HG02943 (cell line): ENCODE results near the gene ZNF800.
A peak's percentile ranks its signal among the peaks of the same experiment; 100 is the strongest.
"Not testable (repeated sequence)": the region's sequence is repeated elsewhere in the genome, so short reads cannot be mapped to it uniquely, and the experiment has no call there.

Experiments used
- ATAC-seq: cut with Tn5 transposase; IDR thresholded peaks from one replicate; pipeline ENCODE4 v1.9.1; 2021; ENCODE audit warnings: mild to moderate bottlenecking, low read depth, moderate library complexity; ENCODE audit not compliant: unreplicated experiment

Gene ZNF800, protein sequence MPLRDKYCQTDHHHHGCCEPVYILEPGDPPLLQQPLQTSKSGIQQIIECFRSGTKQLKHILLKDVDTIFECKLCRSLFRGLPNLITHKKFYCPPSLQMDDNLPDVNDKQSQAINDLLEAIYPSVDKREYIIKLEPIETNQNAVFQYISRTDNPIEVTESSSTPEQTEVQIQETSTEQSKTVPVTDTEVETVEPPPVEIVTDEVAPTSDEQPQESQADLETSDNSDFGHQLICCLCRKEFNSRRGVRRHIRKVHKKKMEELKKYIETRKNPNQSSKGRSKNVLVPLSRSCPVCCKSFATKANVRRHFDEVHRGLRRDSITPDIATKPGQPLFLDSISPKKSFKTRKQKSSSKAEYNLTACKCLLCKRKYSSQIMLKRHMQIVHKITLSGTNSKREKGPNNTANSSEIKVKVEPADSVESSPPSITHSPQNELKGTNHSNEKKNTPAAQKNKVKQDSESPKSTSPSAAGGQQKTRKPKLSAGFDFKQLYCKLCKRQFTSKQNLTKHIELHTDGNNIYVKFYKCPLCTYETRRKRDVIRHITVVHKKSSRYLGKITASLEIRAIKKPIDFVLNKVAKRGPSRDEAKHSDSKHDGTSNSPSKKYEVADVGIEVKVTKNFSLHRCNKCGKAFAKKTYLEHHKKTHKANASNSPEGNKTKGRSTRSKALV

DNA sequence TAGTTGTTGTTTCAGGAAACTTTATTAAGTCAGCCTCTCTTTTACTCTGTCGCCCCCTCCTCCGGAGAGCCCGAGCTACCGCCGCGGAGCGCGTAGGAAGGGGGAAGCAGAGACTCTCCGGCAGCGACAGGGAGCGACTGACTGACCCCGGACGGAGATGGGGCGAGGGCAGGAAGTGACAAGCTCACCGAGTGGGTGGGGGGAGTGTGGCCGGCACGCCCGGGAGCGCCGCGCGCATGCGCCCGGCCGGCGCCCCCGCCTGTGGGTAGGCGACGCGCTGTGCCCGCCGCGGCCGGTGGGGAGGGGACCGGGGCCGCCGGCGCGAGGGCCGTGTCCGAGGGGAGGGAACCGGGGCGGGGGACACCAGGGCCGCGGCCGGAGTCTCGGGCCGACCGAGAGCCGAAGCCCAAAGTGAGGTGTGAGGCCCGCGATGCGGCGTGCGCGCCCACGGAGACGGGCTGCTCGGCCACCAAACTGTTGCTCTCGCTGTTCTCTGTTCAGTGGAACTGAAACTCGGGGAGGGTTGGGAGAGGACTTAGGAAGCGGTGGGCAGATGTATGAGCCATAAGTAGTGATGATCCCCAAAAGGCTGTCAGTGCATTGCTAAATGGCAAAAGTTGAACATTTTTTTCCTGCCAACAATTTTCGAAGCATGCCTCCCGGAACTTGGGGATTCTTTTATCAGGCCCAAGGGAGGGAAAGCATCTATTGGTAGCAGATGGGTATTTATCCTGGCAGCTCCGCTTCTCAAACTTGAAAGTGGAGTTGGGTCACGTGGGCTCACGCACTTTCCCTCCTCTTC lies at the start of gene ZNF800:
Gene ZNF800, minus strand, starts transcription at position 143 of the 802 bp plus-strand sequence. CDS start 1,151 bp downstream, outside the sequence.
- ATAC-seq = peak; percentile 86

DNA sequence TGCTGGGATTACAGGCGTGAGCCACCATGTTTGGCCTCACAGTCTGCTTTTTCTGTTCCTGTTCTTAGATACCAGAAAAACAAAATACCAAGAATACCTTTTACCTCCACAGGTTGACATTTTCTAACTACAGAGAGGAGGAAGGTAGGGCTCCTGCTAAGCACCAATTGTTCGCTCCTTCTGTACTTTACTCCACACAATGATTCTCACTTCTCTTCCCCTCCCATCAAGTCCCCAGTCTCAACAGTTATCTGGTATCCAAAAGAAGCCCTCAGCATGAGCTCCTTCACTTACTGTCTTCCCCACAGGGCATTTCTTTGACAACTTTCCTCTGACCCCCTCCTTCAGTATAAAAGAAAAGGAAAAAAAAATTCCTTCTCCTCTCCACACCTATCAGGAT lies 47.7 kb upstream of the ZNF800 start:
- no peak for ATAC-seq

DNA sequence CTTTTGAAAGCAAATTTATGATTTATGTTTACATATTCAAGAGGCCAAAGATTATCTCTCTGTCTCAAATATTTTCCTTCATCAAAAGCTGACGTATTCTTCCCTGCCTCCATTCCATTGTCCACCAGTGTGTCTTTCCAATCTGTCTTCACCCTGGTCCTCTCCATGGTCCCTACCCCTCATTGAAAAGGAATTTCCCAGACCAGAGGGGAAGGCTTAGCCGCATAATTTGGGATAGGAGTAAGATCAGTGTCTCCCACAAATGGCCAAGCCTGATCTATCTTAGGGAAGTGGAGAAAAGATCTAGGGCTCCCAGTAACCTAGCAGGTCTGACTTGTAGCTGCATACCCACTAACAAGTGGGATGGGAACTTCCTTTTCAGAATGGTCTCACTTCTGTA lies 46.3 kb upstream of the ZNF800 start:
- no peak for ATAC-seq

DNA sequence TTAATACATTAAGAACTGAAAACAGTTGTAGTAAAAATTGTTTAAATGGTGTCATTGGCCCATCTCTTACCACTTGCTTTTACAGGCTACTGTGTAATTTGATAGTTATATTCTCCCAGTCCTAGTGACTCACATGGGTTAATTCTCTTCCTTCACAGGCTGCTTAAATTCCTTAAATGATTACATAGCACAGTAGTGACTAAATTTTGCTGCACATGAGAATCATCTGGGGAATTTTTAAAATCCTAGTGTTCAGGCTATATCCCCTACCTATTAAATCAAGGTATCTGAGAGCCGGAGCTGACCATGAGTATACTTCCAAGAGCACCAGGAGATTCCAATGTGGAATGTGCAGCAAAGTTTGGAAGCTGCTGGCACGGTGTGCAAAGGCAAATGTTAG lies 45.3 kb upstream of the ZNF800 start:
- no peak for ATAC-seq

DNA sequence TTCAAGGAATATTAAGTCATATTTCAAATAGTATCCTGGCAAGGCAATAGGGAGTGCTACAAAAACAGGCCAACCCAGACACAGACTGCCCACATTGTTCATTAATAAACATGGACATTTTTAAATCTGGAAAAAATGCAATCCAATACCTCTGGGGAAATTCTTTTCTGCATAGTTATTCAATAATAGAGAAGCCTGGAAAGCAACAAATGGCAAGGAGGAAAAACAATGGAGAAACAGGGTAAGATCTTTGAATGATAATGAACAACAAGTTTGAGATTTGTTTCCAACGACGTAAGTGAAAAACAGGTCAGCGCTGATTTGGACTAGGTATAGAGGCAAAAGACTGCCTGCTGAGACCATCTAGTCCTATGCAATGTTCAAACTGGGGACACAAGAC lies 44.7 kb upstream of the ZNF800 start:
- no peak for ATAC-seq

DNA sequence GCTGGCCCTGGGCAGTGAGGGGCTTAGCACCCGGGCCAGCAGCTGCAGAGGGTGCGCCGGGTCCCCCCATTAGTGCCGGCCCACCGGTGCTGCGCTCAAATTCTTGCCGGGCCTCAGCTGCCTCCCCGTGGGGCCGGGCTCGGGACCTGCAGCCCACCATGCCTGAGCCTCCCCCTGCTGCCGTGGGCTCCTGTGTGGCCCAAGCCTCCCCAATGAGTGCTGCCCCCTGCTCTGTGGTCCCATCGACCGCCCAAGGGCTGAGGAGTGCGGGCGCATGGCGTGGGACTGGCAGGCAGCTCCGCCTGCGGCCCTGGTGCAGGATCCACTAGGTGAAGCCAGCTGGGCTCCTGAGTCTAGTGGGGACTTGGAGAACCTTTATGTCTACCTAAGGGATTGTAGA lies 36.8 kb upstream of the ZNF800 start:
- not testable (repeated sequence) for ATAC-seq

DNA sequence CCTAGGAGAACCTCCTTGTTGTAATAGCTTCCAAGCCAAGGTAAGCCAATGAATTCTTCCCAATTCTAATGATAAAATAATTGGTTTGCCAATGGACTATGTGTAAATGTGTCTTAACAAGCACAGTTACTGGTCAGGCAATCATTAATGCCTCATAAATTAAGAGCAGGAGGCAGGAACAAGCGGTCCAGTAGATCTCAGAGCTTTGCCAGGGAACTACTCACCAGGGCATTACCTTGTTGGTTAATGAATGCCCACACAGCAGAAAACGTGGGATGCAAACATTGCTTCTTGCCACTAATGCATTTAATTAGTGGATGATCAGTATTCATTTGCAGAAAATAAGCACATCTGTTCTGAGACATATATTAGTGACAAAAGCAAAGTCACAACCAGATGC lies 26.7 kb upstream of the ZNF800 start:
- ATAC-seq = no peak

DNA sequence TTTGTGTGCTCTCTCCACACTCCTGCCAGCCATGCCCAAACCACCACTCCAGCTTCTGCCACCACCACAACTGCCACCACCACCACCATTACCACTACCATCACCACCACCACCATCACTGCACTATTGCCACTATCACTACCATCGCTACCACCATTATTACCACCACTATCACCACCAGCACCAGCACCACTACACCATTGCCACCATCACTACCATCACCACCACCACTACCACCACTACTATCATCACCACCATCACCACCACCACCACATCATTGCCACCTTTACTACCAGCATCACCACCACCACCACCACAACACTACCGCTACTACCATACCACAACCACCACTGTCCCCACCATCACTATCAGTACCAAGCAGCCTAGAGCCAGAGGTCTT lies 26.0 kb upstream of the ZNF800 start:
- ATAC-seq = no peak

DNA sequence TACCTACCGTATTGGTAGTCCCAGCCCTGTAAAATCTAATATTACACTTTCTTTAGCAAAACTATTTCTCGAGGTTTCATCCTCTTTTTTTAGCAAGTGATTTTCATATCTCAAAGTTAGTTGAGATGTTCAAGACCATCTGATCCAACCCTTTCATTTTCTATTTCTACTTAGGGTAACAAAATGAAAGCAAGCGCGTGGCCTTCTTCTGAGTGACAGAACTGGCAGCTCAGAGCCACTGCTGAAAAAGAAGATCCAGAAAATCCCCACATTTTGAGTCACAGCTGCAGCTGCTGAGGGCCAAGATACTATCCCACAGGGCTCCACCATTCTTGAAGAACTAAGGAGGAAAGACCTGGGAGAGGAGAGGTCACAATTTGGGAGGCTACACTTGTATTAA lies 24.8 kb upstream of the ZNF800 start:
- ATAC-seq = peak; percentile 68

DNA sequence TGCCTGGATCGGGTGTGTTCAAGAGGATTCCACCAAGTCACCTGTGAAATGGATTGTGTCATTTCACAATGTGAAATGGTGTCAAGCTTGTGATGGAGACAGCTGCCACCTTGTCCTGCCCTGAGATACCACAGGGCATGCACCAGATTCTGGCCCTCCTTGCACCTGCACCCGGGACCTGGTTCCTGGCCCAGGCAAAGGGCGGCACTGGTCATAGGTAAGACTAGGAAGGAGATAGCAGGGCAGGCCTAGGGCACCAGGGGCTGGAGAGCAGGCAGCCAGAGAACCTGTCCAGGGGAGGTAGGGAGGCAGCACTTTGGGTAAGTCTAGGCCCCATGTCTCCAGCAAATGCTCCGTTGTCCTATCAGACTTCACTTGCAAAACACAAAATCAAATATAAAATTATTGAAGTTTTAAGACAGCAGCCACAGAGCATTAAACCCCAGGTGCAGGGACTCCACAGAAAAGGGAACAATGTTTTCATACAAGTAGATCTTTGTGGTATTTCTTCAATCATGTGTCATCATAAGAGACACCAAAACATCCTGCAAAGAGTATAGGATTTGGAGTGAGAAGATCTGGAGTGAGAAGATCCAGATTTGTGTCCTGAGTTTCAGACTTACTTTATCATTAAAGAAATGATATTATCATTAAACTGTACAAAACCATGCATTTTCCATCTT lies 22.7 kb upstream of the ZNF800 start:
- ATAC-seq = no peak

DNA sequence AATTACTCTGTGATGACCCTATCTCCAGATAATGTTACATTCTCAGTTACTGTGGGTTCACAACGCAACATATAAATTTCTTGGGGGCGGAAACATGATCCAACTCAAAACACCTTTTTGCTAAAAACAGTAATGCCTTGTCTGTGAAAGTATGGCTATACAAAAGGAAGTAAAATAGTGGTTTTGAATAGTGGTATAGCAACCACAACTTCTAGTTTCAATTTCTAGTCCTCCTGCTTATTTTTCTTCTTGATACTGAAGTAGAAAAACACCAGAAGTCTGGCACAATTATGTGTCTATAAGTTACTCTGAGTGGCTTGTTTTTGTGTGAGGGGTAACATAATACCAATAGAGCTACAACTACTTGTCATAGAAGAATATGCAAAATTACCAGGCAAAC lies 21.5 kb upstream of the ZNF800 start:
- ATAC-seq = peak; percentile 45

DNA sequence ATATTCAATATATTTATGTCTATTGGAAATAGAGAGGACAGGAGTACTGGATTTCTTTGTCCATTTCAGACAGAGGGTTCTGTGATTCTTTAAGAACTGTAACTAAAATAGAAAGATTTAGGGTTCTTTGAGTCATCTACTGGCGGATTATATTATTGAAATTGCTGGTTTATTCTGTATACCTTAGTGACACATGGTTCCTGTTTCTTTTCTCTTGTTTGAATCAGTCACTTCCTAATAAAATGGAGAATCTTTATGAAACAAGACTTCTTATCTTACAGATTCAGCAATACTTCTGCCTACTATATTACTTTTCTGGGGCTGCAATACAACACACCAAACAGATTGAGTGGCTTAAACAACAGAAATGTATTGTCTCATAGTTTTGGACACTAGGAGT lies 20.8 kb upstream of the ZNF800 start:
- no peak for ATAC-seq

DNA sequence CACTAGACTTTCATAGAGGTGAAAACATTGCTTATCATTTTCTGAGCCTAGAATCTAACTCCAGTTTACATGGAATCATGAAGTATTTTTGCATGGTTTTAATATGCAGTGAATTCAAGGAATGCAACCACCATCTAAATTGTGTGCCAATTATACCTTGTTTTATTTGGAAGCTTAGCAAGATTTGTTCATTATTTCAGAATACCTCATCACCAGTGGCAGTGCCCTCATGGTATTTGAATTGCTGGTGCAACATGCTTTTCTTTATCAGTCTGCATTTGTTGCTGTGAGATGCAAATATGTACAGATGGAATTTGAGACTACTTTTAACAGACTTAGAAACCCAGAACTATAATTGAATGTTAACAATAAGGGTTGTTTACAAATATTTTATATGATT lies 18.7 kb upstream of the ZNF800 start:
- ATAC-seq = no peak

DNA sequence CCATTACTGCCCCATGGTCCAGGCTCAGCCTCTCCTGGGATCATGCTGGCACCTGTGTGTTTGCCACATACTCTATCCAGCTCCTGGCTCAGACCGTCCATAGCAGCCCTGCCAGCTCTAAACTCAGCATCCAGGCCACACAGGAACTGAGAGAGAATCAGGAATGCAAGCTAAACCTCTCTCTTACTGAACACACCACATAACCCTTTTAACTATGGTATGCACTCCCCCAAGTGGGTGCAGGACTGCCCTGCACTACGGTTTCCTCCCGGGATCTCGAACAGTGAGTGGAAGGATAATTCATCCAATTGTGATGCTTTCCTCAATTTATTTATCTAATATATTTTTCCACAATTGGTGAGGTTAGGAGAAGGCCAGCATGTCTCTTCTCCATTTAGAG lies 17.1 kb upstream of the ZNF800 start:
- ATAC-seq = no peak

DNA sequence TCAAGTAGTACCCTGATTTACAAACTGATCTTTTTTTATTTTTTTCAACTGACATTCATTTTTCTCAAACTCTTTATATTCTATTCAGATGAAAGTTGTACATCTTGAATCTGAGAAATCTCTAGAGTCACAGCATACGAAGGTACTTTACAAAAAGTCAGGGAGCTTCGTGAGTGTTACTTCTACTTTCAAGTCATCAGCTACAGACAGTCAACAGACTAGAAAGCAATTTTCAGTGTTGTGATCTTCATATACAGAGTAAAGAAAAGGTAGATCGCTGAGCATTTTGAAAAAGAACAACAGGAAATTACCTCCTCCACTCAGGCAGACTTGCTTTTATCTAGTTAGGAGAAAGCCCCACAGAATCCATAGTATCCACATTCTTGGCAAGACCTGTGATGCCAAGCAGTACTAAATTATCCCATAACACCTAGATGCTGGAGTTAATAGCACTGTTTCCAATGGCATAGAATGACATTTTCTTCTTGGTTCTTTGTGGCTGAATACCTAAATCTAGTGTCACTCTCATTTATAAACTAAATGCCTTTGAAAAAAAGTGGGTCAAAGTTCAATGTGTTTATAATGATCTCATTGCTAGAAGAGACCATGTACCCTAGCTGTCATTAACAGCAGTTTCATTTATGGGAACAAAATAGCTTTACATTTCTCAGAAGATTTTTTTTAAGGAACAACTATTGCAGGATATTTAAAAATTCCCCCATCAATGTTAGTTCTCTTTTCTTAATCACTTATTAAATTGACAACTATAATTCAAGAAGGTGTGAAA lies 12.0 kb upstream of the ZNF800 start:
- no peak for ATAC-seq

DNA sequence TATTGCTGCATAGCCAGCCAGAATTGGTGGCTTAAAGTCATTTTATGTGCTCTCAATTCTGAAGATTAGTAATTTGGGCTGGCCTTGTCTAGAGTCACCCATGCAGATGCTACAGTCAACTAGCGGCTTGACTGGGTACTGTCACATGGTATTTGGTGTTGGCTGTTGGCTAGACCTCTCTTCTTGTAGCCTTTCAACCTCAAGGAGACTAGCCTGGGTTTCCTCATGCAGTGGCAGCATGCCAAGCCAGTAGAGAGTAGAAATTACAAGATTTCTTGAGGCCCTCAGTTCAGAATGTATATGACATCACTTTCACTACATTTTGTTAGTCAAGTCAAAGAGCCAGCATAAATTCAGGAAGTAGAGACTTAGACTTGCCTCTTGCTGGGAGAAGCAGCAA lies 3.7 kb upstream of the ZNF800 start:
- ATAC-seq = no peak

DNA sequence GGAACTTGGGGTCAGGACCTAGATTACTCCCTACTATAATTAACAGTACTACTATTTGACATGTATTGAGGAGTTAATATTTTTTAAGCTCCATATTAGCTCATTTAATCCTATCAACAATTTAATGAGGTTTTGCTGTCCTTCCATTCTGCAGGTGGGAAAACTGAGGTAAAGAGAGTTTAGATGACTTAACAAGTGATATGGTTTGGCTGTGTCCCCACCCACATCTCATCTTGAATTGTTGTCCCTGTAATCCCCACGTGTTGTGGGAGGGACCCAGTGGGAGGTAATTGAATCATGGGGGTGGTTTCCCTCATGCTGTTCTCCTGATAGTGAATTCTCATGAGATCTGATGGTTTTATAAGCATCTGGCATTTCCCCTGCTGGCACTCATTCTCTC lies 2.6 kb upstream of the ZNF800 start:
- ATAC-seq = not testable (repeated sequence)

DNA sequence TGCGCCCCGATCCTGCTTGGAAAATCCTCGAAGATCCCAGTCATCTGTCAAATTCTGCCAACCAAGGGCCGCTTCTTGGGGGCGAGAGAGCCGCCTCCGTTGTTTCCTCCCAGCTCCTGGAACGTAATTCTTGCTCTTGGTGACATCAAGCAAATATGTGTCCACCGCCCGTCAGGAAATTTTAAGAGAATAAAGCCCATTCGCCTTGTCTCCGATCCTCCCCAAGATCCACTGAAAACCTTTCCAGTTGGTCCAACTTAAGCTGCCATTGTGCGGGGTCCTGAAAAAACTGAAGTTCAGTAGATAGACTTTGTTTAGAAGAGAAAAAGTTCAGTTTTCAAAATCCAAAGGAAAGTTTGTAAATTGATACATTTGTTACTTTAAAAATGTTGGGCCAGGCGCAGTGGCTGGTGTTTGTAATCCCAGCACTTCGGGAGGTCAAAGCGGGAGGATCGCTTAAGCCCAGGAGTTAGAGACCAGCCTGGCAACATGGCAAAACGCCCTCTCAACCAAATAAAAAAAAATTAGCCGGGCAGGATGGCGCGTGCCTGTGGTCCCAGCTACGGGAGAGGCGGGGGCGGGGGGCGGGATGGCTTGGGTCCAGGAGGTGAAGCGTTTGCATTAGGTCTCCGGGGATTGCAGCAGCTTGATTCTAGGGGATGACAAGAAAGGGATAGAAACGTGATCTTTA lies 1.0 kb upstream of the ZNF800 start:
- no peak for ATAC-seq

DNA sequence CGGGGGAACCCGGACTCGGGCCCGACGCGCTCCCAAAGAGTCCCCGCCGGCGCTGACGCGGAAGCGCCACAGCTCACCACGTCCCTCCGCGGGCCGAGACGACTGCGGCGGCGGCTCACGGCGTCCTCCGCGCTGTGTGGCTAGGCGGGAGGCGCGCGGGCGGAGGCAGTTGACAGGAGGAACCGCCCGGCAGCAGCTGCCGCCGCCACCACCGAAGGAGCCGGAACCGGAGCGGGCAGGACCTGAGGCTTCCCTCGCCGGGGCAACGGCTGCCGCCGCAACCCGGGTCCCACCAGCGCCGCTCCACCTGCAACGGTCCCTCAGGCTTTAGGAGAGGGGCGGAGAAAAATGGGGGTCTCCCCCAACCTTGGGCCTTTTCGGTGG lies 334 bp downstream of the ZNF800 start:
- no peak for ATAC-seq
